ENCODE measurements around the gene CROCC2. TPM values are rescaled to one million over a fixed set of nuclear protein-coding genes. Genes with fewer than 3 reads are reported as not detected.
A peak's percentile ranks its signal among the peaks of the same experiment; 100 is the strongest.

CROCC2 gene
- total RNA-seq, 1 experiment from 2014 or later = not detected

DNA sequence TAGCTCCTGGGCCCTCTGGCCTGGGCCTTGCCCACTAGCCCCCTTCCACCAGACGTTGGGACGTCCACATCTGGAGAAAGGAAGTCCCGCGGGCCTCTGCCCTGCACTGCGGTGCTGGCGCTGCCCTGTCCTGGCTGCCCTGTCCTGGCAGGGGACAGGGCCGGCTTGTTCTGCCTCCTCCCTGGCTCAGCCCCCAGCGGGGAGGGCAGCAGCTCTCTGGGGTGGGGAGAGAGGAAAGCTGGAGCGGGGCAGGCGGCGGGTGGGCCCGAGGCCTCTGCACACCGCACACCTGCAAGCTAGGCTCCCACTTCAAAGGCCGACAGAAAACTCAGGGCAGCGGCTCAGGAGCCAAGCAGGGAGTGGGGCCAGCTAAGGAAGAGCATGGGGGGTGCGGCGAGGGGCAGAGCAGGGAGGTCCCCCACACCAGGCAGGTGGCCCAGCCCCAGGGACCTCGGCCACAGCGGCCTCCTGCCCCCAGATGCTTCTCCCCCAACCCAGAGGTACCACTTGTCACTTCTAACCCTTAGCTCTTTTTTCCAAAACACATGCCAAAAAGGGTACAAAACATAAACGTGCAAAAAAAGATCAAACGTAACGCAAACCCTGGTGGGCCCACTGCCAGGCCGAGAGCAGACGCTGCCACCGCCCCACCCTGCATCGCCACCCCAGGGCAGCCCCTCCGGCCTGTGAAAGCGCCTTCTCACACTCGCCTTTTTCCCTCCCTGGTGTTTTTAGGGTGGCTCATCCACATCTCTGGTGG, 105.8 kb downstream of the CROCC2 start:
- DNase-seq (ENCODE audit: low spot score) = no peak

DNA sequence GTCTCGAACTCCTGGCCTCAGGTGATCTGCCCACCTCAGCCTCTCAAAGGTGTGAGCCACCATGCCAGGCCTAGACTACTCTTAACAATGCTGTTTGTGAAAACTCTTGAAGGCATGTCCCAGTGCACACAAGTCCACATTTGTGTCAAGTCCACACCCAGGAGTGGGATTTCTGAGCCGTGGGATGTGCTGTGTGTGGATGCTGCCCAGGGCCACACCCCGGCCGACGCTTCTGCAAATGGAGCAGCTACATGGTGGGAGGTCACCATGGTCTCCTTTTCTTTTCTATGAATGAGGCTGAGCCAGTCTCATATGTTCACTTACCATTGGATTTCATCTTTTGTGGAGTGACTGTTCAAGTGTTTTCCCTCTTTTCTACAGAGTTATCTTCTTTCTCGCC, 108.1 kb downstream of the CROCC2 start:
- no peak for DNase-seq (ENCODE audit: low spot score)

DNA sequence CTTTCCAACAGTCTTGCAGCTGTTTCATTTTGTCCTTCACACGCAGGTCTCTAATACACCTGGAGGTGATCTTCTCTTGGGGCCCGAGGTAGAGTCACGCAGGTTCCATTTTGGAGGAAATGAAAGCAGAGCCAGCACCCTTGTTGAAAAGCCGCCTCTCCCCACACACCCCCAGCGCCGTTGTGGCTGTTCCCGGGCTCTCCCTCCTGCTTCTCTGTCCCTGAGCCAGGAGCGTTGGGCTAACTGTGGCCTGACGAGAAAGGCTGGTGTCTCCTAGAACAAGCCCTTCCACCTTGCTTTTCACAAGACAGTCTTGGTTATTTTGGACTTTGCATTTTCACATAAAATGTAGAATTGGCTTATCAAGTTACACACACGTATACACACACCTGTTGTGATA, 108.6 kb downstream of the CROCC2 start:
- no peak for DNase-seq (ENCODE audit: low spot score)

- DNase-seq (ENCODE audit: low spot score) = no peak
These were observed 109.3 kb downstream of the CROCC2 start for GRCh38 chr2:241015439-241015838.

- no peak for DNase-seq (ENCODE audit: low spot score)
These were observed 111.2 kb downstream of the CROCC2 start for GRCh38 chr2:241017228-241017940.

GRCh38 chr2:241018051-241018891, 112.1 kb downstream of the CROCC2 start:
- DNase-seq (ENCODE audit: low spot score) = peak; percentile 46

DNA sequence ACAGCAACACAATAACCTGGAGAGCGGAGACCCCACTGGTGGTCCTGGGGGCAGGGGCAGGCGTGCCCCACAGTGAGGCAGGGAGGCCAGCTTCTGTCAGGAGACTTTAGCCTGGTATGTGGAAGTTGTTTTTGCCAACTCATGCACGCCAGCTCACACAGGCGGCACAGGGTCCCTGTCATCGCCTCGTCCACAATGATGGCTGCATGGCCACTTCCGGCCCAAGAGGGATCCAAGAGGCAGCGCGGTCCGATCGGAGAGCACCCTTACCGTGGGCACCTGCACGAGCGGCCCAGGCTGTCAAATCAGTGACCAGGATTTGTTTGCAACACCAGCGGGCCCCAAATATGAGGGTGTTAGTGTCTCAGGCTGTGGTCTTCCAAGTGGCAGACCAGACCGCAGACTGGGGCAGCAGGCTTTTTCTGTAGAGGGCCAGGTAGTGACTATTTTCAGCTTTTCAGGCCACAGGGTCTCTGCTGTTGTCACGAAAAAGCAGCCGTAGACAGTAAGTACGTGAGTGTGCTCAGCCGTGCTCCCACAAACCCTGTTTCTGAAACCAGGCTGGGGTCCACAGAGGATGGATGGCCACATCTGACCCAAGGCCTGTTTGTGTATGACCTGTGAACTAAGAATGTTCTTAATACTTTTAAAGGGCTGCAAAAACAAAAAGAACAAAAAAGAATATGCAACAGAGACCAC, 113.5 kb downstream of the CROCC2 start:
- DNase-seq (ENCODE audit: low spot score) = no peak

GRCh38 chr2:241020201-241020600, 114.1 kb downstream of the CROCC2 start:
- DNase-seq (ENCODE audit: low spot score) = no peak

DNA sequence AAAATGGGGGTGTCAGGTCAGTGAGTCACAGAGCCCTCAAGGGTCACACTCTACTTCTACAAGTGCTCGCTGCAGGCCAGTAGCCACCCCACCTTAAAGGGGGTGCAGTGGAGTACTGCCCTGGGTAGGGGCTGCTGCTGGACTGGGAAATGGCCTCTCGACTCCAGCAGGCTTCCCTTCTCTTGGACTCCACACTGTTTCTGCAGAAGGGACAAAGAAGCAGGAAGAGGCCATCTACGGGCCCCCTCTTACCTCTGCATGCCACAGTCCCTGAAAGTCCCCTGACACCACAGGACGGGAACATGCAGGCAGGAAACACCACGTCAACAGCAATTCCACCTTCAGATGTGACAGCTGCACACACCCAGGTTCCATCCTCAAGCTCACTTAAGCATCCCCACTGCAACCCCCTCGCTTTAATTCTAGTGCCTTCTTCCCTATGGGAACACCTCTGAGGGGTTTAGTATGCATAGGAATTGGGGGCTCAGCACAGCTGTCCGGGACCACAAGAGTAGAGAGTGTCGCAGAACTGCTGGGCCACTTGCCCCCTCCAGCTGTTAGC, 114.6 kb downstream of the CROCC2 start:
- no peak for DNase-seq (ENCODE audit: low spot score)

DNA sequence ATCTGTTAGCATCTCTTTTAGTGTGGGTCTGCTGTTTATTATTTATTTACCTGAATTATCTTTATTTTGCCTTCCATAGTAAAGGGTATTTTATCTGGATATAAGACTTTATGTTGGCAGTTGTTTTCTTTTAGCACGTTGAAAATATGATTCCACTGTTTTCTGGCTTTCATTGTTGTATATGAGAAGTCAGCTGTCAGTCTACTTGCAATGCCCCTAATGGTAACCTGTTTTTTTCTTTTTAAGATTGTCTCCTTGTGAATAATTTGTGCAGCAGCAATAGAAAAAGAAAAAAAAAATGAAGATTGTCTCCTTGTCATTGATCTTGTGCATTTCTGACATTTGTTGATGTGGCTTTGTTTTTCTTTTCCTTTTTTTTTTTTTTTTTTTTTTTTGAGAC, 119.5 kb downstream of the CROCC2 start:
- DNase-seq (ENCODE audit: low spot score) = no peak

DNA sequence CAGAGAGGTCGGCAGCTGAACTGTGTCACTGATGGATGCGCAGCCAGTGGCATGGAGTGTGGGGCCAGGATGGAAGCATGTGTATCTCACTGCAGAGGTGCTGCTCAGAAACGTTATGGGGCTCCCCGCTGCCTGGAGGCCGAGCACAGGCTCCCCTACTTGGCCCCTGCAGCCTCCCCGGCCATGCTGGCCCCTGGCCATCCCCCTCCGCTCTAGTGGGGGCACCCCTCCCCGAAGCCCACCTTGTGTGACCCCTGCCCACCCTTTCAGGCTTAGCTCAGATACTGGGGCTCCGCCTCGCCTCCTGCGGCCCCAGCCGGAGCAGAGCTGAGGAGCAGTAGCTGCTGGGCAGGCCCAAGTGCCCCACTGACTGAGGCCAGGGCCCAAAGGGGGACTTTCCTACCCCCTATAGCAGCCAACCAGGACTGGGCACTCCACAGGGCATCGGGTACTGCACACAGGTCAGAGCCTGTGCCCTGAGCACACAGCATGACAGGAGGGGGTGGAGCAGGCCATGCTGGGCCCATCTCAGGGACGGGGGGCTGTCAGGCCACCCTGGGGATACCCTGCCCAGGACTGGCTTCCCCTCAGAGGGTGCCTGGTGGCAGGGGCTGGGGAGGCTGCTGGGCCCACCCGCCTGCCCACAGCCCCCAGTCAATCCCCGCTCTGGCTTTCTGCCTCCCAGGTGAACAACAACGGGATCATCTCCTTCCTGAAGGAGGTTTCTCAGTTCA, 123.6 kb downstream of the CROCC2 start:
- DNase-seq (ENCODE audit: low spot score) = no peak

DNA sequence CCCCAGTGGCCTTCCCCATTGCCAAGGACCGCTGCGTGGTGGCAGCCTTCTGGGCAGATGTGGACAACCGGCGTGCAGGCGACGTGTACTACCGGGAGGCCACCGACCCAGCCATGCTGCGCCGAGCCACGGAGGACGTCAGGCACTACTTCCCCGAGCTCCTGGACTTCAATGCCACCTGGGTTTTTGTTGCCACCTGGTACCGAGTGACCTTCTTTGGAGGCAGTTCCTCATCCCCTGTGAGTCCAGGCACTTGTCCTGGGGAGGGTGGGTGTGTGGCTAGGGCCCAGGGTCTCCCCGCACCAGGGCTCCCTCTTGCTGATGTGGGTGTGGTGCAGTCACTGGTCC, 124.2 kb downstream of the CROCC2 start:
- DNase-seq (ENCODE audit: low spot score) = no peak

DNA sequence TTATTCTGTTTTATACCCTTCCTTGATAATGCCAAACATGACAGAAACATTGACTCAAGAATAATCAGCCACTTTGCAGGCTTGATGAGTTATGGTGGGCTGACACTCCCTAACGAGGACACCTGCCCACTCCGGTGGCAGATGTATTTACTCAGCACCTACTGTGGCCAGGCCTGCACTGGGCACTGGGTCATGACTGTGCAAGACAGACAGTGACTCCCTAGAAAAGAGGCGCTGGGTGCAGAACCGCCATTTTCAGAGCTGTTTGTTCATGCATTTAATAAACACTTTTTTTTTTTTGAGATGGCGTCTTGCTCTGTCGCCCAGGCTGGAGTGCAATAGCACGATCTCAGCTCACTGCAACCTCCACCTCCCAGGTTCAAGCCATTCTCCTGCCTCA, 124.7 kb downstream of the CROCC2 start:
- no peak for DNase-seq (ENCODE audit: low spot score)

DNA sequence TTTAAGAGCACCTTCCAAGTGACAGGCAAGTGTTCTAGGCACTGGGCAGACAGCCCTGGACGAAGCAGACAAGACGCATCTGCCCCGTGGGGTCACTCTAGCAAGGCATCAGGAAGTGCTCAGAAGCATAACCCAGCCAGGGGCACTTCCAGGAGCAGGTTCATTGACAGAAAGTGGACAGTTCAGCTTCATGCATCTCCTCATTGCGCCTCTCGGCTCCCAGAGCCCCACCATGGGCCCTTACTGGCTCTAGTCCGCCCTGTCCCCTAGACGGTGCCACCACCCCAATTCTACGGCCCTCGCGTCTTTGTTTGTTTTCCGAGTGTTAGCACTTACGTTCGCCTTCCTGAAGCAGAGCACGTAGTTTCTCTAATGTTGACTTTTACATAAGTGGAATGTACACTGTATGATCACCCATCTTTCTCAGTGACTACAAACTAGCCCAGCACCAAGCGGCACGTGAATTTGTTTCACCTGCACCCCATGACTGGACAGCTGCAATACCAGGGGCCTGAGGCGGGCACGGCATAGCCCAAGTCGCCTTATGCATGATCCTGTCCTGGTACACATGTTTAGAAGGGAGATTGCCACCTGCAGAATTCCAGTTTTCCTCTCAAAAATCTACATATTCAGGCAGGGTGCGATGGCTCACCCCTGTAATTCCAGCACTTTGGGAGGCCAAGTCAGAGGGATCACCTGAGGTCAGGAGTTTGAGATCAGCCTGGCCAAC, 125.5 kb downstream of the CROCC2 start:
- DNase-seq (ENCODE audit: low spot score) = no peak

DNA sequence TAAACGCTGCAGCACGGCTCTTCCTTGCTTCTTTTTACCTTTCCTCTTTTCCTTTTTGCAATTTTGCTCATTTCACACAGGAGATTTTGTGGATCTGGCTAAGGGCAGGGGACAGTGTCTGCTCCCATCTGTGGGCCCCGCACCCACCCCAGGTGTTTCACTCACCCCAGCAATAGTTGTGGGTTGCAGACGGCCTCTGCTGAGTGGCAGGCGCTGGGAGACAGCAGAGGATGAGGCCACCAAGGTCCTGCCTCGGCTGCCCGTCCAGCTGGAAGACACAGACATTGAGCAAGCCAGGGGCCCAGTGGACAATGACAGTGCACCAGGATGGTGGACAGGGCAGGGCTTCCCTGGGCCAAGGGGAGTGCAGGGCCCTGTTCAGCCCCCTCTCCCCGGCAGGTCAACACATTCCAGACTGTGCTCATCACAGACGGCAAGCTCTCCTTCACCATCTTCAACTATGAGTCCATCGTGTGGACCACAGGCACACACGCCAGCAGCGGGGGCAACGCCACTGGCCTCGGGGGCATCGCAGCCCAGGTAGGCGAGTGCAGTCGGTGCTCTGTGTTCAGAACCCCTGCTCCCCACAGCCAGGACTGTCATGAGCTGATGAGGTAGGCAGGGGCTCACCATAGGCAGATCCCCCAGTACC, 127.3 kb downstream of the CROCC2 start:
- no peak for DNase-seq (ENCODE audit: low spot score)

DNA sequence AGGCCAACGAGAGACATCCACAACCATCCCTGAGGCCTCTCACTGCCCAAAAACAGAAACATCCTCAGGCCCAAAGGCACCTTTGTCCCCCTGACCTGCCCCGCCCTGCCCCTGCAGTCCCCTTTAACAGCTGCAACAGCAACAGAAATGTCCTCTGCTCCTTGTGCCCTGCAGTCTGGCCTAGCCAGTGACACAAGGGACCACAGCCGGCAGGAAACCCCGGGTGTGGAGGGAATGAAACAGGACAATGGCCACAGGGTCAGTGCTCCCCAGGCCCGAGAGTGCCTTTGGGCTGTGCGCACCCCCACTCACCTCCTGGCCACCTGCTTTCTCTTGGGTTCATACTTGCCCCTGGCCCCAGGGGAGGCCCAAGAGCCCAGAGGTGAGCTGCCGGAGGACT, 127.9 kb downstream of the CROCC2 start:
- no peak for DNase-seq (ENCODE audit: low spot score)

- no peak for DNase-seq (ENCODE audit: low spot score)
These were observed 128.5 kb downstream of the CROCC2 start for GRCh38 chr2:241034490-241035141.

- DNase-seq (ENCODE audit: low spot score) = no peak
These were observed 129.1 kb downstream of the CROCC2 start for GRCh38 chr2:241035142-241035817.
